ENCODE data around the gene EXOC3.

Gene EXOC3

GRCh38 chr5:502325-503079 is 59.5 kb downstream of the EXOC3 start:
- TF ChIP-seq SIN3A (IDR thresholded peaks at IDR 0.05; ENCODE audit: borderline replicate concordance, insufficient read depth, low read length) = no peak
- no peak for TF ChIP-seq FOXP2 (optimal IDR thresholded peaks at IDR 0.05; ENCODE audit: borderline replicate concordance, extremely low read depth, extremely low read length, insufficient read depth)
- no peak for TF ChIP-seq REST (IDR thresholded peaks at IDR 0.05; ENCODE audit: insufficient read depth in 1 of 2, low read depth in 2 of 2, low read length in 2 of 2)
- TF ChIP-seq TAF1 (IDR thresholded peaks at IDR 0.05; ENCODE audit: borderline replicate concordance, insufficient read depth, low read length) = no peak
- TF ChIP-seq POLR2AphosphoS5 (IDR thresholded peaks at IDR 0.05; ENCODE audit: low read depth, low read length) = no peak

GRCh38 chr5:504326-505154 is 61.6 kb downstream of the EXOC3 start:
- TF ChIP-seq REST (IDR thresholded peaks at IDR 0.05; ENCODE audit: insufficient read depth in 1 of 2, low read depth in 2 of 2, low read length in 2 of 2) (no peak), POLR2AphosphoS5 (IDR thresholded peaks at IDR 0.05; ENCODE audit: low read depth, low read length) (no peak), SIN3A (IDR thresholded peaks at IDR 0.05; ENCODE audit: borderline replicate concordance, insufficient read depth, low read length) (no peak)

- TF ChIP-seq REST (IDR thresholded peaks at IDR 0.05; ENCODE audit: insufficient read depth in 1 of 2, low read depth in 2 of 2, low read length in 2 of 2) = no peak
- no peak for TF ChIP-seq TAF1 (IDR thresholded peaks at IDR 0.05; ENCODE audit: borderline replicate concordance, insufficient read depth, low read length)
- no peak for TF ChIP-seq POLR2AphosphoS5 (IDR thresholded peaks at IDR 0.05; ENCODE audit: low read depth, low read length)
- TF ChIP-seq SIN3A (IDR thresholded peaks at IDR 0.05; ENCODE audit: borderline replicate concordance, insufficient read depth, low read length) = no peak
- no peak for TF ChIP-seq FOXP2 (optimal IDR thresholded peaks at IDR 0.05; ENCODE audit: borderline replicate concordance, extremely low read depth, extremely low read length, insufficient read depth)
Measured at GRCh38 chr5:505951-506525, 63.1 kb downstream of the EXOC3 start.

- TF ChIP-seq SIN3A (IDR thresholded peaks at IDR 0.05; ENCODE audit: borderline replicate concordance, insufficient read depth, low read length) (no peak), TAF1 (IDR thresholded peaks at IDR 0.05; ENCODE audit: borderline replicate concordance, insufficient read depth, low read length) (no peak), POLR2AphosphoS5 (IDR thresholded peaks at IDR 0.05; ENCODE audit: low read depth, low read length) (no peak), REST (IDR thresholded peaks at IDR 0.05; ENCODE audit: insufficient read depth in 1 of 2, low read depth in 2 of 2, low read length in 2 of 2) (no peak), FOXP2 (optimal IDR thresholded peaks at IDR 0.05; ENCODE audit: borderline replicate concordance, extremely low read depth, extremely low read length, insufficient read depth) (no peak)
Measured at GRCh38 chr5:509611-510185, 66.7 kb downstream of the EXOC3 start.

All from PFSK-1 (cell line).